Amniotic stem cell (primary cell): ENCODE measurements around the gene GRID2.
"Not testable (repeated sequence)": the region's sequence is repeated elsewhere in the genome, so short reads cannot be mapped to it uniquely, and the experiment has no call there.

Experiments used
- DNase-seq: peaks from one replicate; lab custom pipeline; 2025; lab: John Stamatoyannopoulos, UW

The GRID2 gene

GRCh38 chr4:93671093-93671492, 1367.3 kb downstream of the GRID2 start:
- no peak for DNase-seq

- DNase-seq, result not testable (repeated sequence)
Measured at GRCh38 chr4:93676937-93677336, 1373.2 kb downstream of the GRID2 start.

- no peak for DNase-seq
Measured at GRCh38 chr4:93684571-93684970, 1380.8 kb downstream of the GRID2 start.

GRCh38 chr4:93687304-93687703, 1383.5 kb downstream of the GRID2 start:
- DNase-seq, result no peak

- DNase-seq, result no peak
Measured at GRCh38 chr4:93688978-93689377, 1385.2 kb downstream of the GRID2 start.

- no peak for DNase-seq
Measured at GRCh38 chr4:93693141-93693540, 1389.4 kb downstream of the GRID2 start.

GRCh38 chr4:93698686-93699085, 1394.9 kb downstream of the GRID2 start:
- no peak for DNase-seq

- no peak for DNase-seq
Measured at GRCh38 chr4:93700571-93700970, 1396.8 kb downstream of the GRID2 start.

- DNase-seq, result no peak
Measured at GRCh38 chr4:93710101-93710846, 1406.5 kb downstream of the GRID2 start.

GRCh38 chr4:93710847-93711430, 1407.2 kb downstream of the GRID2 start:
- DNase-seq, result no peak

GRCh38 chr4:93718233-93718632, 1414.5 kb downstream of the GRID2 start:
- DNase-seq, result no peak

- DNase-seq, result no peak
Measured at GRCh38 chr4:93719552-93719951, 1415.8 kb downstream of the GRID2 start.

- DNase-seq, result no peak
Measured at GRCh38 chr4:93722446-93722845, 1418.7 kb downstream of the GRID2 start.

GRCh38 chr4:93730251-93730650, 1426.5 kb downstream of the GRID2 start:
- DNase-seq, result no peak

- no peak for DNase-seq
Measured at GRCh38 chr4:93730760-93731159, 1427.0 kb downstream of the GRID2 start.

GRCh38 chr4:93731456-93731855, 1427.7 kb downstream of the GRID2 start:
- DNase-seq, result no peak

- no peak for DNase-seq
Measured at GRCh38 chr4:93732509-93732908, 1428.7 kb downstream of the GRID2 start.

- DNase-seq, result no peak
Measured at GRCh38 chr4:93740890-93741289, 1437.1 kb downstream of the GRID2 start.

GRCh38 chr4:93743022-93743421, 1439.3 kb downstream of the GRID2 start:
- no peak for DNase-seq

- DNase-seq, result no peak
Measured at GRCh38 chr4:93743635-93744034, 1439.9 kb downstream of the GRID2 start.

- no peak for DNase-seq
Measured at GRCh38 chr4:93744961-93745360, 1441.2 kb downstream of the GRID2 start.

GRCh38 chr4:93746031-93746430, 1442.3 kb downstream of the GRID2 start:
- no peak for DNase-seq

GRCh38 chr4:93747220-93747619, 1443.5 kb downstream of the GRID2 start:
- no peak for DNase-seq
